ENCODE measurements around the gene VEZF1.

VEZF1 gene

GRCh38 chr17:58005728-58006559 is 17.9 kb upstream of the VEZF1 start:
- Mint-ChIP-seq H3K27me3 (no peaks in the 10 kb centered on the region), H3K4me1 (peaks cover 62% of the 10 kb centered on the region), H3K27ac (ENCODE audit: low read depth) (peak overlapping the region; percentile 99), H3K9me3 (no peaks in the 10 kb centered on the region), H3K36me3 (ENCODE audit: insufficient read depth) (peaks cover 64% of the 10 kb centered on the region), H3K4me3 (peak overlapping the region; percentile 100)
- ATAC-seq (replicated peaks; ENCODE audit: extremely low read depth, poor library complexity, severe bottlenecking) = no peak
- DNase-seq (ENCODE audit: low spot score in 2 of 2) = no peak

DNA sequence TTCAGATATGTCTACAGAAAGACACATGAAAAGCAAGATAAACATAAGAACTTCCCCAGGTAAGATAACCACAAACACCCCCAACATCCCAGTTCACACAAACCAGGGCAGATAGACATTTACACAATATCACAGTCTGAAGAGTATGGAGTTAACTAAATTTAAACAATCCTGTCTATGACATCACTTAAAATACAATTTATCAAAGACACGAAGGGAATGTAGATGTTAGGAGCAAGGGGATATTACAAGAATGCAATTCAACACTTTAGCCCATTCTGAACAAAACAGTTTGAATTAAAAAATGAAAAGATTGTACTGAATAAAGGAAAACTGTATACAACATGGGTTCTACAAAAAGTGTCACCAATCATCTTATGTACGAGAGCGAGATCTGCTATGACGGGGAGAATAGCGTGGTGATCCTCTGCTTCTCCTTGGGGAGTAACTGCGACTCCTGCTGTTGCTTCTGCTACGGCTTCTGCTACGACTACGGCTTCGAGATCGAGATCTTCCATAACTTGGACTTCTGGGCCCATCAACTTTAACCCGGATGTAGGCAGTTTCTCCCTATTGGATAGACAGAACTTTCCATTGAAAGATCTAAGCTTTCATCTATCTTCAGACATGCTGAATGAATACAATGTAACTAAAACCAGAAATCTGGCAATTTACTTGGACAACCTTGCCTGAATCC is 17.1 kb upstream of the VEZF1 start:
- DNase-seq (ENCODE audit: low spot score in 2 of 2) (no peak), ATAC-seq (replicated peaks; ENCODE audit: extremely low read depth, poor library complexity, severe bottlenecking) (no peak)
- Mint-ChIP-seq H3K27me3 (no peaks in the 10 kb centered on the region), H3K27ac (ENCODE audit: low read depth) (peak overlapping the region; percentile 99), H3K4me3 (peak overlapping the region; percentile 100), H3K4me1 (peaks cover 62% of the 10 kb centered on the region), H3K36me3 (ENCODE audit: insufficient read depth) (peaks cover 68% of the 10 kb centered on the region), H3K9me3 (no peaks in the 10 kb centered on the region)

- ATAC-seq (replicated peaks; ENCODE audit: extremely low read depth, poor library complexity, severe bottlenecking) = no peak
- Mint-ChIP-seq H3K4me3 (peak overlapping the region; percentile 31), H3K36me3 (ENCODE audit: insufficient read depth) (peaks cover 72% of the 10 kb centered on the region), H3K4me1 (peaks cover 68% of the 10 kb centered on the region), H3K27ac (ENCODE audit: low read depth) (peak overlapping the region; percentile 44), H3K9me3 (no peaks in the 10 kb centered on the region), H3K27me3 (no peaks in the 10 kb centered on the region)
- no peak for DNase-seq (ENCODE audit: low spot score in 2 of 2)
Observed at GRCh38 chr17:58004060-58004459, 16.0 kb upstream of the VEZF1 start.

DNA sequence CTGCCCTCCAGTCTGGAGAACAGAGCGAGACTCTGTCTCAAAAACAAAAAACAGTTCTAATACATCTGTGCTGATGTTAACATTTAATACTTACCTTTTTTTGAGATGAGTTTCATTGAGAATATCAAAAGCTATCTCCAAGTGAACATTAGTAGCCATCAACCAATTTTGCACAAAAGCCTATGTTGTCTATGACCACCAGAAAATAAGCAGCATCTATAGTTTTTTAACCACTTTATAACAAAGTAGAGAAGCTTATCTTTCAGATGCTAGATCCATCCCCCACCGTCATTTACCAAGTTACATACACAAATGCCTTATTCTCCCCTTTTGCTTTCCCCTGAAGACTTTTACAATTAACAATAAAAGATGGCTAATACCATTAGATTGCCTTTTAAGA is 14.9 kb upstream of the VEZF1 start:
- no peak overlapping the region for H3K27ac Mint-ChIP-seq (ENCODE audit: low read depth)
- no peaks in the 10 kb centered on the region for H3K27me3 Mint-ChIP-seq
- no peaks in the 10 kb centered on the region for H3K9me3 Mint-ChIP-seq
- H3K4me1 Mint-ChIP-seq = peaks cover 68% of the 10 kb centered on the region
- no peak overlapping the region for H3K4me3 Mint-ChIP-seq
- DNase-seq (ENCODE audit: low spot score in 2 of 2) (no peak), ATAC-seq (replicated peaks; ENCODE audit: extremely low read depth, poor library complexity, severe bottlenecking) (no peak)
- peaks cover 72% of the 10 kb centered on the region for H3K36me3 Mint-ChIP-seq (ENCODE audit: insufficient read depth)

DNA sequence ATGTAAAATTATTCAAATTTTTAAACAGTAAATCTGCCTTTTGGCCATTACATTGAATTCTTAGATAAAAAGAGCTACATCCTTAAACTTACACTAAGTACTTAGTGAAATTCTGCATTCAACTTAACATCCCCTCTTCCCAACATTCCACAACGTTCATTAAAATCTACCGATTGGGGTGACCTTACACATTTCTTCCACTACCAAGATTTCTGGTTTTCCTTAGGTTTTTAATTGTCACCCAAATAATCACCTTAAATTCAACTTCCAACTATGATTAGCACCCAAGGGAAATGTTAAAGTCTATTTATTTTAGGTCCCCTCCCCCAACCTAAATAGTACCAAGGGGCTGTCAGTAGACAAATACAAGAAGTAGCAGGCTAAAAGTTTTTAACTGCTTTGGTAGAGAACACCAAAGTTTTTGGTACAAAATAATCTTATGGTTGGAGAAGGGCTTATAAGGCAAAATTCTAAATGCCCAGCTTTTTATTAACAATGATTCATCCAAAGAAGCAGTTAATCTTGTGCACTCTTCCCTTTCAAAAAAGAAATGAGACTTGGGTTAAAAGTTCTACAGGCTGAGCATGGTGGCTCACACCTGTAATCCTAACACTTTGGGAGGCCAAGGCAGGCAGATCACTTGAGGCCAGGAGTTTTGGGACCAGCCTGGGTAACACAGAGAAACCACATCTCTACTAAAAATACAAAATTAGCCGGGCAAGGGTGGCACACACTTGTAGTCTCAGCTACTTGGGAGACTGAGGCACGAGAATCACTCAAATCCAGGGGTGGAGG is 14.3 kb upstream of the VEZF1 start:
- H3K27ac Mint-ChIP-seq (ENCODE audit: low read depth) = no peak overlapping the region
- no peak overlapping the region for H3K4me3 Mint-ChIP-seq
- peaks cover 64% of the 10 kb centered on the region for H3K4me1 Mint-ChIP-seq
- peaks cover 70% of the 10 kb centered on the region for H3K36me3 Mint-ChIP-seq (ENCODE audit: insufficient read depth)
- H3K27me3 Mint-ChIP-seq = no peaks in the 10 kb centered on the region
- no peaks in the 10 kb centered on the region for H3K9me3 Mint-ChIP-seq
- no peak for ATAC-seq (replicated peaks; ENCODE audit: extremely low read depth, poor library complexity, severe bottlenecking)
- DNase-seq (ENCODE audit: low spot score in 2 of 2) = no peak

DNA sequence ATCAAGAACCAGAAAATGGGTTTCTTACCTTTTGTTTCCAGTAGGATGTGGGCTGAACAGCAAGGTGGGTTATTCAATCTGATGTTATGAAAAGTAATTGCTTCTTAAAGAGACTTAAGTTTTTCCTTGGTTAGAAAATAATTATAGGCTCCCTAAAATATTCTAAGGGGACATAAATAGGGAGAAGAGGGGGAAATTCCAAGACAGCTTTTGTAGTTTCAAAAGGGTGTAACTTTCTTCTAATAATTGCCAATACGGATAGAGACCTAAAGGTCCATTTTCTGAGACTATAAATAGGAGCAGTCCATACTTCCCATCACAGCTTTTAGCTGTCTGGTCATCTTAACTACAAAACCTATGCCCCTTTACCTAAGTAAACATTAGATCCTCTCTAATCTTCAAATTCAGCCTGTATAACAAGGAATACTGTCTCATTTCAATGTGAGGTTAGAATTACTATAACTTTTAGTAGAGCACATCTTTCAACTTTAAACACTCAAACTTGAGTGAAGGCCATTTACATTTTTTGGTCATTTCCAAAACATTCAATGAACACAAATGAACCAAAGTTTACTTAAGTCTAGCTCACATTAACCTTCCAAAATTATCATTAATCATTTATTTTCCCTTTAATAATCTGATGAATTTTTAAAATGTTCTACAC is 13.5 kb upstream of the VEZF1 start:
- H3K36me3 Mint-ChIP-seq (ENCODE audit: insufficient read depth) = peaks cover 66% of the 10 kb centered on the region
- H3K27ac Mint-ChIP-seq (ENCODE audit: low read depth) = no peak overlapping the region
- no peak for DNase-seq (ENCODE audit: low spot score in 2 of 2)
- peaks cover 60% of the 10 kb centered on the region for H3K4me1 Mint-ChIP-seq
- H3K9me3 Mint-ChIP-seq = no peaks in the 10 kb centered on the region
- no peak for ATAC-seq (replicated peaks; ENCODE audit: extremely low read depth, poor library complexity, severe bottlenecking)
- H3K4me3 Mint-ChIP-seq = no peak overlapping the region
- no peaks in the 10 kb centered on the region for H3K27me3 Mint-ChIP-seq

- H3K27ac Mint-ChIP-seq (ENCODE audit: low read depth) = no peak overlapping the region
- H3K27me3 Mint-ChIP-seq = no peaks in the 10 kb centered on the region
- no peaks in the 10 kb centered on the region for H3K9me3 Mint-ChIP-seq
- no peak for DNase-seq (ENCODE audit: low spot score in 2 of 2)
- H3K4me1 Mint-ChIP-seq = peaks cover 46% of the 10 kb centered on the region
- peaks cover 48% of the 10 kb centered on the region for H3K36me3 Mint-ChIP-seq (ENCODE audit: insufficient read depth)
- H3K4me3 Mint-ChIP-seq = no peak overlapping the region
- peak; percentile 82 for ATAC-seq (replicated peaks; ENCODE audit: extremely low read depth, poor library complexity, severe bottlenecking)
Observed at GRCh38 chr17:57999496-58000017, 11.5 kb upstream of the VEZF1 start.

DNA sequence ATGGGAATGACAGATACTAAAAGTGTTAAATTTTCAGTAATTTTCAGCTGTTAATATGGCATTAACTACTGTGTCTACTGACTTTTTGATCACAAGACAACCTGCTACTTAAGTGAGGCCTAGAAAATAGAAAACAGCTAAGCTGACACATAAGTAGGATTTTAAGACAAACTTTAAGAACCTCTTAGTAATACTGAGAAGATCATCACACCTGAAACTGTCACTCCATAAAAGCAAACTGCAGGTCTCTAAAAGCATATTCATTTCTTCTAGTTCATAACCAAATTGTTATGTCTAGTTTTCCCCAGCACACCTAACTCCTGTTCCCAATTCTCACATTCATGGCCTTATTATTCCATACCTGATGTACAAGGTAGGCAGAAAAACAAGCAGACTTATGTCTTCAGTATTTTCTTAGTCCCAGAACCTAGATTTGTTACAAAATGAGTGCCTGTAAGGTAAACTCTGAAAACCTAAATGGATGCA is 11.0 kb upstream of the VEZF1 start:
- H3K4me3 Mint-ChIP-seq = no peak overlapping the region

DNA sequence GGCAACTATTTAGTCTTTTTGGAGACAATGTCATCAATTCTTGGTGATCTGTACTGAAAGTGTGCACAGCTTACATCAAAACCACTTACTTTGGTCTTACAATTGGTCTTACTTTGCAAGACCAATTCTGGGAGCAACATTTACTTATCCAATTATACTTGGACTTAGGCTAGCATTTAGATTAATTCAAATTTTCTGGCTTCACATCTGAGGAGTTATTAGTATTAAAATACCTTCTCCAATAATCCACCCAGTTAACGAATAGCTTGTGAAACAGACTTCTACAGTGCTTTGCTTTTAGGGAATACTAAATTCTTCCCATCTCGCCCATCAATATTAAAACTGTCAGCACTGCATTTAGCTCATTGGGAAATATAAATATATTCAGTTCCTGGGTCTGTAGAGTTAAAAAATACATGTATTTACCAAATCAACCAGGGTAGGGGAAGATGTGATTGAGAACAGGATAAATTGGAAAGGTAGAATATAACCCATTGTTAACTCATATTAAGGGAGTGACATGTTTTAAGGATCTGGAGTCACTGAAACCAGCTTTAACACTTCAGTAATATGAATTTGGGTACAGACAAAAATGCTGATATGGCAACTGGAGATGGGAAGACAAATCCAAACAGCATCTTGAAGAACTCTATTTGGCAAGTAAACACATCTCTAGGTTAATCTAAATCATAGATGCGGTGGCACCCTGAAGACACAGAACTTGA is 9.2 kb upstream of the VEZF1 start:
- Mint-ChIP-seq H3K4me3 (no peak overlapping the region), H3K27ac (ENCODE audit: low read depth) (no peak overlapping the region), H3K27me3 (no peaks in the 10 kb centered on the region), H3K4me1 (peaks cover 37% of the 10 kb centered on the region), H3K36me3 (ENCODE audit: insufficient read depth) (peaks cover 29% of the 10 kb centered on the region), H3K9me3 (no peaks in the 10 kb centered on the region)
- no peak for ATAC-seq (replicated peaks; ENCODE audit: extremely low read depth, poor library complexity, severe bottlenecking)
- DNase-seq (ENCODE audit: low spot score in 2 of 2) = no peak

More for the DNA sequence above, 11.0 kb upstream of the VEZF1 start:
- no peaks in the 10 kb centered on the region for H3K27me3 Mint-ChIP-seq
- ATAC-seq (replicated peaks; ENCODE audit: extremely low read depth, poor library complexity, severe bottlenecking) (no peak), DNase-seq (ENCODE audit: low spot score in 2 of 2) (no peak)
- peaks cover 44% of the 10 kb centered on the region for H3K36me3 Mint-ChIP-seq (ENCODE audit: insufficient read depth)
- H3K27ac Mint-ChIP-seq (ENCODE audit: low read depth) = no peak overlapping the region
- peaks cover 44% of the 10 kb centered on the region for H3K4me1 Mint-ChIP-seq
- no peaks in the 10 kb centered on the region for H3K9me3 Mint-ChIP-seq

GRCh38 chr17:57995076-57995956 is 7.3 kb upstream of the VEZF1 start:
- Mint-ChIP-seq H3K36me3 (ENCODE audit: insufficient read depth) (peaks cover 15% of the 10 kb centered on the region), H3K9me3 (no peaks in the 10 kb centered on the region), H3K27ac (ENCODE audit: low read depth) (peak overlapping the region; percentile 41), H3K4me3 (peak overlapping the region; percentile 41), H3K4me1 (peaks cover 32% of the 10 kb centered on the region), H3K27me3 (no peaks in the 10 kb centered on the region)
- ATAC-seq (replicated peaks; ENCODE audit: extremely low read depth, poor library complexity, severe bottlenecking) (peak; percentile 83), DNase-seq (ENCODE audit: low spot score in 2 of 2) (peak in 1 of 2 donors; percentile 38)

- Mint-ChIP-seq H3K27ac (ENCODE audit: low read depth) (peak overlapping the region; percentile 7), H3K36me3 (ENCODE audit: insufficient read depth) (peaks cover 11% of the 10 kb centered on the region), H3K4me1 (peaks cover 36% of the 10 kb centered on the region), H3K9me3 (no peaks in the 10 kb centered on the region), H3K27me3 (no peaks in the 10 kb centered on the region), H3K4me3 (no peak overlapping the region)
- ATAC-seq (replicated peaks; ENCODE audit: extremely low read depth, poor library complexity, severe bottlenecking) (no peak), DNase-seq (ENCODE audit: low spot score in 2 of 2) (no peak)
Observed at GRCh38 chr17:57994436-57994835, 6.4 kb upstream of the VEZF1 start.

Measured in central memory CD8-positive, alpha-beta T cell (primary cell).